Adrenal gland (tissue), 12 donors: Measurements from ENCODE around the gene UCP3. TPM values are rescaled to one million over a fixed set of nuclear protein-coding genes. Genes with fewer than 3 reads are reported as not detected.

ENCODE experiments used
- DNase-seq, 7 donors: peaks; one replicate each; pipeline ENCODE4 v3.0.0-alpha.2; 2019 to 2020
- H3K27ac ChIP-seq, 5 donors: fragments of 200-600 bp; sonication (generic) in 4 of 5; 1 replicate in 3 of 5; 2 replicates in 2 of 5; pipeline versions ENCODE4 v1.5.1 to v1.8.0; 2016 to 2020; ENCODE audit warnings: mild to moderate bottlenecking in 1 of 5
- H3K27me3 ChIP-seq: fragments of 200-600 bp; 2 replicates; pipeline ENCODE4 v1.8.0; 2021
- H3K36me3 ChIP-seq, 2 donors: fragments of 200-600 bp; replicated peaks in 1 of 2; 1 replicate in 1 of 2; 2 replicates in 1 of 2; pipeline versions ENCODE4 v1.5.1 to v1.8.0; 2018 to 2022
- H3K4me1 ChIP-seq, 2 donors: fragments of 200-600 bp; replicated peaks in 1 of 2; 1 replicate in 1 of 2; 2 replicates in 1 of 2; pipeline versions ENCODE4 v1.5.1 to v1.8.0; 2018 to 2021
- H3K4me3 ChIP-seq, 4 donors: fragments of 200-600 bp; sonication (generic) in 3 of 4; one replicate each; pipeline ENCODE4 v1.5.1; 2016 to 2018
- H3K9me3 ChIP-seq, 3 donors: fragments of 200-600 bp; sonication (generic) in 1 of 3; replicated peaks in 1 of 3; 1 replicate in 2 of 3; 2 replicates in 1 of 3; pipeline versions ENCODE4 v1.5.1 to v1.8.0; 2016 to 2021
- POLR2A ChIP-seq, 2 donors: fragments of 450-650 bp; IDR thresholded peaks; one replicate each; pipeline ENCODE4 v1.6.1; 2017; ENCODE audit warnings: antibody characterized with exemption in 2 of 2, mild to moderate bottlenecking in 2 of 2, moderate library complexity in 1 of 2
- WGBS, 4 donors: extraction: QIAGEN DNeasy Blood & Tissue Kit in 2 of 4; methylation state at CpG; one replicate each; pipeline versions ENCODE4 v1.1.5 to v1.1.7; 2013 to 2017; 5-methylcytosine and 5-hydroxymethylcytosine counted together
- intact Hi-C, 2 donors: fragments of 100-400 bp; cut with DNase I; formaldehyde crosslinking; loops; one replicate each; pipeline versions ENCODE4 v1.14.1 to v1.15.0; 2022 to 2023
- polyA plus RNA-seq, 3 donors: library from polyadenylated mRNA; stranded (reverse); fragments of 200-250 nt in 2 of 3; fragments of 350-450 nt in 1 of 3; fragmentation: Illumina TruSeq in 1 of 3; extraction: RNeasy Lipid Tissue Mini Kit (QIAGEN cat#74804) in 1 of 3; gene quantifications; one replicate each; pipeline ENCODE4 v1.2.3, GENCODE V29; 2013 to 2014
- total RNA-seq, 9 donors: library from RNA; depleted of rRNA in 4 of 9; stranded (reverse); fragments of >200 nt in 4 of 9; fragments of 120-200 nt in 1 of 9; fragmentation: NEBNext Ultra II Directional in 1 of 9; extraction: Animal tissue kit (Norgen Biotek cat#: 25700) in 1 of 9; gene quantifications; one replicate each; pipeline versions ENCODE4 v1.1.0 to v1.2.4, GENCODE V29; 2013 to 2023
- TF ChIP-seq, protein P1 (sequence below), 6 experiments: fragments of 450-650 bp in 4 of 6; fragments of 200-600 bp in 2 of 6; sonication (generic) in 1 of 6; IDR thresholded peaks; 1 replicate in 5 of 6; 2 replicates in 1 of 6; pipeline versions ENCODE4 v1.5.1 to v1.8.0; 2016 to 2021; ENCODE audit warnings: antibody characterized with exemption in 6 of 6, mild to moderate bottlenecking in 2 of 6, moderate library complexity in 1 of 6
- donor health status: healthy with polysubstance abuse.
- donor health status: Bipolar disorder and iron deficiency.
- donor health status: DM: yes; HTN: yes; CAD: no.
- donor health status: DM: no; HTN: no; CAD: no.
- donor health status: DM: no; HTN: no; CAD: no.
- donor health status: DM: yes; HTN: yes; CAD: no.

The UCP3 gene
- total and polyA plus RNA-seq, 12 donors, result 0.36 to 6.3 (median 1.4) TPM

DNA sequence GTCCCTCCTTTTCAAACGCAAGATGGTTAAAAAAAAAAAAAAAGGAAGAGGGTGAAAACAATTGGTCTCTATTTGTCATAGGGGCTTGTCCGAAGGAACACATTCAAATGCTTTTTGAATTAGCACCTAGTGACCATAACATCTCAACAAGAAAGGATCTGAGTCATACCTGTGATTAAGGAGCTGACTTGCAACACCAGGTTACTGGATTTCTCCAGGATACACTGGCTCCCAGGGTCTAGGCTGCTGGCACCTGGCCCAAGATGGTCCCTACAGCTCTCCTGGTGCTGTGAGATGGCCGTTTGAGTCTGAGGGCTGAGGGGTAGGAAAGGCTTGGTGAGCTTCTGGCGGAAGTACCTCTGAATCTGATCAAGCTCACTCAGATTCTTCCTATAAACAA, 28.4 kb upstream of the UCP3 start:
- DNase-seq, result no peak
- TF ChIP-seq, protein P1, sequence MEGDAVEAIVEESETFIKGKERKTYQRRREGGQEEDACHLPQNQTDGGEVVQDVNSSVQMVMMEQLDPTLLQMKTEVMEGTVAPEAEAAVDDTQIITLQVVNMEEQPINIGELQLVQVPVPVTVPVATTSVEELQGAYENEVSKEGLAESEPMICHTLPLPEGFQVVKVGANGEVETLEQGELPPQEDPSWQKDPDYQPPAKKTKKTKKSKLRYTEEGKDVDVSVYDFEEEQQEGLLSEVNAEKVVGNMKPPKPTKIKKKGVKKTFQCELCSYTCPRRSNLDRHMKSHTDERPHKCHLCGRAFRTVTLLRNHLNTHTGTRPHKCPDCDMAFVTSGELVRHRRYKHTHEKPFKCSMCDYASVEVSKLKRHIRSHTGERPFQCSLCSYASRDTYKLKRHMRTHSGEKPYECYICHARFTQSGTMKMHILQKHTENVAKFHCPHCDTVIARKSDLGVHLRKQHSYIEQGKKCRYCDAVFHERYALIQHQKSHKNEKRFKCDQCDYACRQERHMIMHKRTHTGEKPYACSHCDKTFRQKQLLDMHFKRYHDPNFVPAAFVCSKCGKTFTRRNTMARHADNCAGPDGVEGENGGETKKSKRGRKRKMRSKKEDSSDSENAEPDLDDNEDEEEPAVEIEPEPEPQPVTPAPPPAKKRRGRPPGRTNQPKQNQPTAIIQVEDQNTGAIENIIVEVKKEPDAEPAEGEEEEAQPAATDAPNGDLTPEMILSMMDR (IDR thresholded peaks at IDR 0.05), result no peak
- TF ChIP-seq POLR2A (IDR thresholded peaks at IDR 0.05), result no peak
- no peak overlapping the region for H3K4me3 ChIP-seq
- no peaks in the 10 kb centered on the region for H3K9me3 ChIP-seq
- WGBS, 4 donors, result 92 to 94% (median 93%) methylated on average over 4 of the region's 4 CpGs
- peaks cover 0 to 11% of the 10 kb centered on the region in 2 donors for H3K4me1 ChIP-seq
- intact Hi-C loops, result no loop called here
- H3K27ac ChIP-seq, result no peak overlapping the region
- H3K36me3 ChIP-seq, result peaks cover 0 to 53% of the 10 kb centered on the region in 2 donors
- no peaks in the 10 kb centered on the region for H3K27me3 ChIP-seq

DNA sequence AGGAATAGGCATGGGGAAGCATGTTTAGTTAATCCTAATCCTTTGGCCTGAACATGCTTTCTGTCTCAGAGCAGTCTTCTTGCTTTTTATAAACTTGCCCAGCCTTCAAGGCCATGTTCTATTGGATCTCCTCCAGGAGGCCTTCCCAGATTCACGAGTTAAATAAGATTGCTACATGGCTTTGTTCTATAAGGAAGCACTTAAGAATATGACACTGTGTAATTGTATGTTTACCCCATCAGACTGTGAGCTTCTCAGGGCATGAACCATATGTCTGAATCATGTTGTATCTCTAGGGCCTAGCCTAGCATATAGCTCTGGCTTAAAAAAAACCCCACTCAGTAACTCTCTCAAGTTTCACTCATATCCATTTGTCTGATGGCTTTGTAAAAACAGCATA, 26.4 kb upstream of the UCP3 start:
- WGBS, 4 donors, result 38 to 54% (median 44%) methylated on average over 1 of the region's 1 CpG
- Histone ChIP-seq H3K4me3 (no peak overlapping the region), H3K36me3 (peaks cover 0 to 46% of the 10 kb centered on the region in 2 donors), H3K27ac (no peak overlapping the region), H3K27me3 (no peaks in the 10 kb centered on the region), H3K9me3 (no peaks in the 10 kb centered on the region), H3K4me1 (peaks cover 0 to 11% of the 10 kb centered on the region in 2 donors)
- DNase-seq, result no peak
- intact Hi-C loops, result no loop called here
- no peak for TF ChIP-seq POLR2A (IDR thresholded peaks at IDR 0.05)
- TF ChIP-seq, protein P1 (IDR thresholded peaks at IDR 0.05), result no peak

DNA sequence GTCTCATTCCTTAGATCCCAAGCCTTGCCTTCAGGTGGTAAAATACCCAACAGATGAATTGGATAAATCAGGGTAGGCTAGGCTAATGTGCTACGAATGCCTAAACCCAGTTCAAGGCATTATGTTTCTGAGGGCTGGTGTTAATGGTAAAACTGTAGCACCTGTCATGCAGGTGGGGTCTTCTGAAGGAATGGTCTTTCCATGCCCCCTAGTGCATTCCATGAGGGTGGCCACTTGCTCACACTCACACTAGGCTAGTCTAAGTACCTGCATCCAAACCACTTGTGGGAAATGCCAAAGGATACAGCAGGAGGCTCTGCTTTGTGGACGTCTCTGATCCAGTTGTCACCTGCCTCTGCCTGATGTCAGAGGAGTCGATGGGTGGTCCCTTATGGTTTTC, 24.2 kb upstream of the UCP3 start:
- Histone ChIP-seq H3K36me3 (peaks cover 0 to 38% of the 10 kb centered on the region in 2 donors), H3K27me3 (no peaks in the 10 kb centered on the region), H3K27ac (no peak overlapping the region), H3K9me3 (no peaks in the 10 kb centered on the region), H3K4me1 (peaks cover 0 to 11% of the 10 kb centered on the region in 2 donors), H3K4me3 (no peak overlapping the region)
- WGBS, 4 donors, result 84 to 96% (median 92%) methylated on average over 1 to 3 of the region's 3 CpGs
- intact Hi-C loops, result no loop called here
- TF ChIP-seq POLR2A (IDR thresholded peaks at IDR 0.05), result no peak
- TF ChIP-seq, protein P1 (IDR thresholded peaks at IDR 0.05), result no peak
- DNase-seq, result no peak

DNA sequence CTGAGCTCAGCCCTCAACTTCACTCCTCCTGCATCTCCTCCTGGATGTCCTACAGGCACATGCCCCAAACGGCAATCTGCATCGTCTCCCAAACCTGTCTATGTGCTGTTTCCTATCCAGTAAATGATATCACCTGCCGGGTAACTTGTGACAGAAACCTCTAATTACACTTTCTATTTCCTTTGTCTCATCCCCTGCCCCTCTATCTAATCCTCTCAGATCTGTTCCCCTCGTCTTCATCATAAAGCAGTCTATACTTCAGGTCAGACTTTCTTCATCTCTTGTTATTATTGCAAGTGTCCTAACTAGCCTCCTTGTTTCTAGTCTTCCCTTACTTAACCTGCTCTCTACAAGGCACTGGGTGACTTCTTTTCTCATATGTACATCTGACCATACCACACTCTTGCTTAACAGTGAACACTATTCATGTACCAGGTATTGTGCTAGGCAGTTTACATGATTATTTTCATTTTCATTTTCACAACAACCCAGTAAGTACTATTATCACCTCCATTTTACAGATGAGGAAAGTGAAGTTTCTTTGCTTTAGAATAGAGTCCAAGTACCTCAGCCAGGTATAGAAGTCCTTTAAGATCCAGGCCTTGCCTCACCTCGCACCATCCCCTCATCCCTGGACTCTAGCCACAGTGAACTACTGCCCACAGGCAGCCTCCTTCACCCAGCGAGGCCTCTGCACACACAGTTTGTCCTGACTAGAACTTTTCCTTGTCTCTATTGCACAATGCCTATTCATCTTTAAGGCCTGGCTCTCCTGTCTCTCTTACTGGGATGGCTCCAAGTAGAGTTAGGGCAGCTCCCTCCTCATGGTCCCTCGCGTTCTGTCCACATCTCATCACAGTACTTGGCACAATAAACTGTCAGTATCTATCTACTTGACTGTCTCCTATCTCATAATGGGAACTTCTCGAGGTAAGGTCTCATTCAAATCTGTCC, 22.1 kb upstream of the UCP3 start:
- Histone ChIP-seq H3K27ac (no peak overlapping the region), H3K4me3 (no peak overlapping the region), H3K27me3 (no peaks in the 10 kb centered on the region), H3K4me1 (peaks cover 0 to 12% of the 10 kb centered on the region in 2 donors), H3K9me3 (no peaks in the 10 kb centered on the region), H3K36me3 (peaks cover 0 to 24% of the 10 kb centered on the region in 2 donors)
- WGBS, 4 donors, result 68 to 78% (median 74%) methylated on average over 9 of the region's 9 CpGs
- DNase-seq, result peak in 4 of 7 donors; percentile 27 to 63 (median 48)
- no peak for TF ChIP-seq POLR2A (IDR thresholded peaks at IDR 0.05)
- TF ChIP-seq, protein P1 (IDR thresholded peaks at IDR 0.05), result no peak
- intact Hi-C loops, result no loop called here
